Measurements from ENCODE around the gene ASCC1. TPM values are rescaled to one million over a fixed set of nuclear protein-coding genes. Genes with fewer than 3 reads are reported as not detected.

The ASCC1 gene
- polyA plus RNA-seq, 1 donor (not counting 4 experiments of a cell fraction or from before 2014, with no cell fraction given): 32.9 TPM

- FAIRE-seq: no peak
Measured at GRCh38 chr10:72167118-72167517, 49.0 kb downstream of the ASCC1 start.

GRCh38 chr10:72164617-72165016 is 51.5 kb downstream of the ASCC1 start:
- dilution Hi-C loops (cut with MboI; ENCODE audit: extremely low pct_ligation_motif_present, low sequenced_read_pairs): no loop called here
- no peak for FAIRE-seq

More at GRCh38 chr10:72167118-72167517, 49.0 kb downstream of the ASCC1 start:
- DNase-seq (ENCODE audit: low read depth, low spot score): no peak
- Histone ChIP-seq H3K4me3 (ENCODE audit: control insufficient read depth in 2 of 3, extremely low read depth in 1 of 3, insufficient read depth in 2 of 3, low read depth in 1 of 3, low read length in 3 of 3) (no peak overlapping the region), H3K9me1 (ENCODE audit: control insufficient read depth, extremely low read depth, insufficient read depth, low read length) (no peaks in the 10 kb centered on the region), H3K27me3 (ENCODE audit: control insufficient read depth, extremely low read depth, insufficient read depth, low read length) (no peaks in the 10 kb centered on the region), H3K9ac (ENCODE audit: control insufficient read depth, extremely low read depth, insufficient read depth, low read length) (no peak overlapping the region), H4K20me1 (ENCODE audit: control insufficient read depth, extremely low read depth, insufficient read depth, low read length) (no peaks in the 10 kb centered on the region), H3K4me2 (ENCODE audit: control insufficient read depth, extremely low read depth, insufficient read depth, low read depth, low read length) (no peak overlapping the region), H3K79me2 (ENCODE audit: control insufficient read depth, insufficient read depth, low read length) (no peaks in the 10 kb centered on the region), H3K9me3 (ENCODE audit: control insufficient read depth, low read depth, low read length) (no peaks in the 10 kb centered on the region), H2AFZ (ENCODE audit: control insufficient read depth, low read length) (no peak overlapping the region), H3K27ac (ENCODE audit: control insufficient read depth, insufficient read depth, low read length) (no peak overlapping the region), H3K4me1 (ENCODE audit: control insufficient read depth, extremely low read depth, insufficient read depth, low read length) (peaks cover 23% of the 10 kb centered on the region), H3K36me3 (ENCODE audit: control insufficient read depth in 2 of 2, extremely low read depth in 1 of 2, insufficient read depth in 2 of 2, low read length in 2 of 2) (no peaks in the 10 kb centered on the region)
- TF ChIP-seq EZH2 (IDR thresholded peaks at IDR 0.05; ENCODE audit: low read length) (no peak), CTCF (optimal IDR thresholded peaks at IDR 0.05 in 1 of 3, IDR thresholded peaks at IDR 0.05 in 1 of 3, conservative IDR thresholded peaks at IDR 0.05 in 1 of 3; ENCODE audit: extremely low read depth in 1 of 3, insufficient read depth in 2 of 3, low read length in 3 of 3) (no peak)
- dilution Hi-C loops (cut with MboI; ENCODE audit: extremely low pct_ligation_motif_present, low sequenced_read_pairs): no loop called here

More at GRCh38 chr10:72164617-72165016, 51.5 kb downstream of the ASCC1 start:
- no peak overlapping the region for H2AFZ ChIP-seq (ENCODE audit: control insufficient read depth, low read length)
- H3K79me2 ChIP-seq (ENCODE audit: control insufficient read depth, insufficient read depth, low read length): no peaks in the 10 kb centered on the region
- H3K4me2 ChIP-seq (ENCODE audit: control insufficient read depth, extremely low read depth, insufficient read depth, low read depth, low read length): no peak overlapping the region
- no peaks in the 10 kb centered on the region for H4K20me1 ChIP-seq (ENCODE audit: control insufficient read depth, extremely low read depth, insufficient read depth, low read length)
- no peaks in the 10 kb centered on the region for H3K27me3 ChIP-seq (ENCODE audit: control insufficient read depth, extremely low read depth, insufficient read depth, low read length)
- no peak overlapping the region for H3K27ac ChIP-seq (ENCODE audit: control insufficient read depth, insufficient read depth, low read length)
- no peaks in the 10 kb centered on the region for H3K36me3 ChIP-seq (ENCODE audit: control insufficient read depth in 2 of 2, extremely low read depth in 1 of 2, insufficient read depth in 2 of 2, low read length in 2 of 2)
- no peak for TF ChIP-seq CTCF (optimal IDR thresholded peaks at IDR 0.05 in 1 of 3, IDR thresholded peaks at IDR 0.05 in 1 of 3, conservative IDR thresholded peaks at IDR 0.05 in 1 of 3; ENCODE audit: extremely low read depth in 1 of 3, insufficient read depth in 2 of 3, low read length in 3 of 3)
- no peak for TF ChIP-seq EZH2 (IDR thresholded peaks at IDR 0.05; ENCODE audit: low read length)
- H3K9ac ChIP-seq (ENCODE audit: control insufficient read depth, extremely low read depth, insufficient read depth, low read length): no peak overlapping the region
- no peak for DNase-seq (ENCODE audit: low read depth, low spot score)
- H3K4me1 ChIP-seq (ENCODE audit: control insufficient read depth, extremely low read depth, insufficient read depth, low read length): peaks cover 9% of the 10 kb centered on the region
- no peak overlapping the region for H3K4me3 ChIP-seq (ENCODE audit: control insufficient read depth in 2 of 3, extremely low read depth in 1 of 3, insufficient read depth in 2 of 3, low read depth in 1 of 3, low read length in 3 of 3)
- H3K9me1 ChIP-seq (ENCODE audit: control insufficient read depth, extremely low read depth, insufficient read depth, low read length): no peaks in the 10 kb centered on the region
- no peaks in the 10 kb centered on the region for H3K9me3 ChIP-seq (ENCODE audit: control insufficient read depth, low read depth, low read length)

All from keratinocyte (primary cell).